Thyroid gland (tissue), 4 donors: ENCODE measurements around the gene RB1. TPM values are rescaled to one million over a fixed set of nuclear protein-coding genes. Genes with fewer than 3 reads are reported as not detected.

Experiments
- DNase-seq, 2 donors: peaks; one replicate each; pipeline ENCODE4 v3.0.0-alpha.2; 2019
- H3K27ac ChIP-seq, 3 donors: fragments of 200-600 bp; sonication (generic); 1 replicate in 2 of 3; 2 replicates in 1 of 3; pipeline ENCODE4 v1.5.1; 2016 to 2019; ENCODE audit warnings: mild to moderate bottlenecking in 1 of 3, moderate library complexity in 1 of 3
- H3K27me3 ChIP-seq: fragments of 200-600 bp; sonication (generic); one replicate; pipeline ENCODE4 v1.5.1; 2019
- H3K36me3 ChIP-seq, 2 donors: fragments of 200-600 bp; sonication (generic); one replicate each; pipeline ENCODE4 v1.5.1; 2016 to 2019
- H3K4me1 ChIP-seq, 2 donors: fragments of 200-600 bp; sonication (generic); one replicate each; pipeline ENCODE4 v1.5.1; 2017 to 2019
- H3K4me3 ChIP-seq, 3 donors: fragments of 200-600 bp; sonication (generic); replicated peaks in 1 of 3; 1 replicate in 2 of 3; 2 replicates in 1 of 3; pipeline ENCODE4 v1.5.1; 2016; ENCODE audit warnings: mild to moderate bottlenecking in 1 of 3
- H3K9me3 ChIP-seq: fragments of 200-600 bp; sonication (generic); one replicate; pipeline ENCODE4 v1.5.1; 2017
- POLR2A ChIP-seq, 2 donors: fragments of 450-650 bp; IDR thresholded peaks; one replicate each; pipeline ENCODE4 v1.6.1; 2017; ENCODE audit warnings: antibody characterized with exemption in 2 of 2, mild to moderate bottlenecking in 2 of 2, moderate library complexity in 1 of 2
- WGBS, 2 donors: methylation state at CpG; one replicate each; pipeline ENCODE4 v1.1.5; 2017; 5-methylcytosine and 5-hydroxymethylcytosine counted together
- intact Hi-C: fragments of 100-400 bp; cut with DNase I; formaldehyde crosslinking; loops from one replicate; pipeline ENCODE4 v1.15.1; 2023
- total RNA-seq, 4 donors: library from RNA; depleted of rRNA; stranded (reverse); fragments of >200 nt; gene quantifications; one replicate each; pipeline ENCODE4 v1.2.3, GENCODE V29; 2016
- TF ChIP-seq, protein P1 (sequence below), 6 experiments: fragments of 200-600 bp in 3 of 6; fragments of 450-650 bp in 3 of 6; sonication (generic) in 3 of 6; IDR thresholded peaks; one replicate each; pipeline ENCODE4 v1.5.1; 2016 to 2019; ENCODE audit warnings: antibody characterized with exemption in 6 of 6, mild to moderate bottlenecking in 2 of 6, inconsistent platforms in 1 of 6, moderate library complexity in 1 of 6

RB1 gene
- total RNA-seq, 4 donors from 2014 or later, result 38.5 to 62.1 (median 41.8) TPM

DNA sequence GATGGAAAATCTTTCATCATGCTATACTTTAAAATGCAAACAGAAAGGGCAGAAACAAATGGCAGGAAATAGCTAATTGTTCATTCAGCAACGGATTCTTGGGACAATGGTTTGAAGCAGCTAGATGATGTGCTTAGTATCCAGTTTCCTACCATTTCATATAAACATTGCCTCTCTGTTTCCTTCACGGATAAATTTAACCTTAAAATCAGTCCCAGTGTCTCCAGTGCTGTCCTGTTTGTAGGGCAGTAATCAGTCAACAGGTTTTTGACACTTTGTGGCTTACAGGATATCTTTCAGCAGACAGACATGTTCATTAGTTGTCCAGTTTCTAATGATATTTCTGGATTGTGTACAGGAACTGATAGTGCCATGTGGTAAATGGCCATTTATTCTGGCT, 24.7 kb upstream of the RB1 start:
- Histone ChIP-seq H3K27ac (no peak overlapping the region), H3K4me3 (no peak overlapping the region), H3K36me3 (no peaks in the 10 kb centered on the region), H3K4me1 (no peaks in the 10 kb centered on the region), H3K9me3 (no peaks in the 10 kb centered on the region), H3K27me3 (no peaks in the 10 kb centered on the region)
- no peak for TF ChIP-seq POLR2A (IDR thresholded peaks at IDR 0.05)
- TF ChIP-seq, protein P1, sequence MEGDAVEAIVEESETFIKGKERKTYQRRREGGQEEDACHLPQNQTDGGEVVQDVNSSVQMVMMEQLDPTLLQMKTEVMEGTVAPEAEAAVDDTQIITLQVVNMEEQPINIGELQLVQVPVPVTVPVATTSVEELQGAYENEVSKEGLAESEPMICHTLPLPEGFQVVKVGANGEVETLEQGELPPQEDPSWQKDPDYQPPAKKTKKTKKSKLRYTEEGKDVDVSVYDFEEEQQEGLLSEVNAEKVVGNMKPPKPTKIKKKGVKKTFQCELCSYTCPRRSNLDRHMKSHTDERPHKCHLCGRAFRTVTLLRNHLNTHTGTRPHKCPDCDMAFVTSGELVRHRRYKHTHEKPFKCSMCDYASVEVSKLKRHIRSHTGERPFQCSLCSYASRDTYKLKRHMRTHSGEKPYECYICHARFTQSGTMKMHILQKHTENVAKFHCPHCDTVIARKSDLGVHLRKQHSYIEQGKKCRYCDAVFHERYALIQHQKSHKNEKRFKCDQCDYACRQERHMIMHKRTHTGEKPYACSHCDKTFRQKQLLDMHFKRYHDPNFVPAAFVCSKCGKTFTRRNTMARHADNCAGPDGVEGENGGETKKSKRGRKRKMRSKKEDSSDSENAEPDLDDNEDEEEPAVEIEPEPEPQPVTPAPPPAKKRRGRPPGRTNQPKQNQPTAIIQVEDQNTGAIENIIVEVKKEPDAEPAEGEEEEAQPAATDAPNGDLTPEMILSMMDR (IDR thresholded peaks at IDR 0.05), result no peak
- no peak for DNase-seq
- intact Hi-C loops, result no loop called here
- 32 to 42% methylated on average over 2 of the region's 2 CpGs for WGBS, 2 donors

DNA sequence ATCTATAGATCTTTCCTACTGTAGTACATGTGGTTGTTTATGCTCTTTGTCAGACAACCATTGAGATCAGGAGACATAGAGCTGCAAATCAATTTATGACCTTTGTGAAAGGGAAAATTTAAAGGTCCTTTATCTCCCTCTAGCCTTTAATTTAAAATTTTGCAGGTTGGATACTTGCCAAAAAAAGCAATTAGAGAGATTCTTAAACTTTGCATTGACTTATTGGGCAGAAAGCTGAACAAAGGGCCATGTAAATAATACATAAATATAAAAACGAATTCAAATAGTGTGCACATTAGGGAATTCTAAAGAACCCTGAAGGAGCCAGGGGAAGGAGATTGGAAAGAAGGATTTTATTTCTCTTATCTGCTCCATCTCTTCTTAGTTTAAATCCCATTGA, 22.0 kb upstream of the RB1 start:
- H3K36me3 ChIP-seq, result no peaks in the 10 kb centered on the region
- no peaks in the 10 kb centered on the region for H3K4me1 ChIP-seq
- no peaks in the 10 kb centered on the region for H3K27me3 ChIP-seq
- 72 to 74% methylated on average over 1 of the region's 1 CpG for WGBS, 2 donors
- no peaks in the 10 kb centered on the region for H3K9me3 ChIP-seq
- no peak overlapping the region for H3K4me3 ChIP-seq
- TF ChIP-seq, protein P1 (IDR thresholded peaks at IDR 0.05), result no peak
- no peak for TF ChIP-seq POLR2A (IDR thresholded peaks at IDR 0.05)
- DNase-seq, result no peak
- no peak overlapping the region for H3K27ac ChIP-seq
- intact Hi-C loops, result no loop called here

DNA sequence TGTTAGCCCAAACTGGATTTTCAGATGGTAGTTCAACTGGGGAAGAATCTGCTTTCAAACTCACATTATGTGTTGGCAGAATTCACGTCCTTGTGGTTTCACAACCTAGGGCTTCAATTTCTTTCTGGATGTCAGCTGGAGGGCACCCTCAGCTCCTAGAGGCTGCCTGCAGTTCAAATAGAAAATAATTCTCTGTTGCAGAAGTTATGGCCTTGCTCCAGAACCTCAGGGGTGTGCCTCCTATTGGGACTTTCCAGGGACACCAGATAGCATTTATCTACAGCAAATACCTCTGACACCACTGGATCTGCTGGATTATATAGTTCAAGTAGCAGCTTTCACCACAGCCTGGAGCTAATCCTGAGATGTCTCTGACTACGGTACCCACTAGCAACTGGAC, 11.8 kb upstream of the RB1 start:
- Histone ChIP-seq H3K36me3 (no peaks in the 10 kb centered on the region), H3K27me3 (no peaks in the 10 kb centered on the region), H3K27ac (no peak overlapping the region), H3K4me1 (no peaks in the 10 kb centered on the region), H3K9me3 (no peaks in the 10 kb centered on the region), H3K4me3 (no peak overlapping the region)
- TF ChIP-seq, protein P1 (IDR thresholded peaks at IDR 0.05), result no peak
- no peak for TF ChIP-seq POLR2A (IDR thresholded peaks at IDR 0.05)
- DNase-seq, result no peak
- 68 to 86% methylated on average over 2 of the region's 2 CpGs for WGBS, 2 donors
- intact Hi-C loops, result no loop called here

DNA sequence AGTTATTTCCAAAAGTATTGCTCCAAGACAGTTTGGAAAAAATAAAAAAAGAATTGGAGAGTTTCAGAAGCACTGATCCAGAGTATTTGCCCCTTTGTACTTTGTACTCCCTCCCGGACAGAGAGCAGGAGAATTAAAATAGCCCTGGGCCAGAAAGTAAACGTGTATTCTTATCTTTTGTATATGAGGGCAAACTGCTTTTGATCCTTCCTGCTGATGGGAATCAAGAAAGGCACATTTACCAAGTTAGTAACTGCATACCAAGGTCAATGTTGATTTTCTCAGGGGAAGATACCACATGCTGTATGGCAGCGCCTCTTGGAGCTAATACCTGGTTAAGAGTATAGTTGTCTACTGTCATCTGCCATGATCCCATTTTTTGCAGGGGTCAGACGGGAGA, 10.9 kb upstream of the RB1 start:
- no peak overlapping the region for H3K4me3 ChIP-seq
- no peak for DNase-seq
- 85 to 87% methylated on average over 4 of the region's 4 CpGs for WGBS, 2 donors
- no peaks in the 10 kb centered on the region for H3K36me3 ChIP-seq
- H3K27me3 ChIP-seq, result no peaks in the 10 kb centered on the region
- intact Hi-C loops, result no loop called here
- H3K27ac ChIP-seq, result no peak overlapping the region
- no peaks in the 10 kb centered on the region for H3K9me3 ChIP-seq
- TF ChIP-seq, protein P1 (IDR thresholded peaks at IDR 0.05), result no peak
- no peak for TF ChIP-seq POLR2A (IDR thresholded peaks at IDR 0.05)
- no peaks in the 10 kb centered on the region for H3K4me1 ChIP-seq

DNA sequence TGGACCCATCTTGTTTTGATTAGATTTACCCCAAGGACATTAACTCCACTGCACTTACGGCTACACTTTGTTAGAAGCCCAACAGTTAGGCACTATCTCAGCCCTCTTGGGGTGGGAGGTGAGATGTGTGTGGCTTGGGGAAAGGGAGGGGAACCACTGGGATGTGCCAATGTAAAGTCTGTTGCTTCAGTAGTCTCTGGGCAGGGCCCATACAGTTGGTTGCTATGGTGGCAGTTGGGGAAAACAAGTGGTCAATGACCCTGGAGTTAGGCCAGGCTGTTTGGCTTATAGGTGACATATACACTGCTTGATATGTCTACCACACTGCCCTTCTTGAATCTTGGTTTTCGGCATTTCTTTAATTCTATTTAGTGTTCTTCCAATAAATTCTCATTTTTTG, 8.9 kb upstream of the RB1 start:
- no peak overlapping the region for H3K27ac ChIP-seq
- intact Hi-C loops, result no loop called here
- no peak overlapping the region for H3K4me3 ChIP-seq
- H3K27me3 ChIP-seq, result no peaks in the 10 kb centered on the region
- H3K9me3 ChIP-seq, result no peaks in the 10 kb centered on the region
- H3K36me3 ChIP-seq, result no peaks in the 10 kb centered on the region
- WGBS, 2 donors, result 97 to 98% methylated on average over 2 of the region's 2 CpGs
- H3K4me1 ChIP-seq, result no peaks in the 10 kb centered on the region
- no peak for DNase-seq
- TF ChIP-seq, protein P1 (IDR thresholded peaks at IDR 0.05), result no peak
- TF ChIP-seq POLR2A (IDR thresholded peaks at IDR 0.05), result no peak
